ENCODE results near the gene RAB35.

Gene RAB35

DNA sequence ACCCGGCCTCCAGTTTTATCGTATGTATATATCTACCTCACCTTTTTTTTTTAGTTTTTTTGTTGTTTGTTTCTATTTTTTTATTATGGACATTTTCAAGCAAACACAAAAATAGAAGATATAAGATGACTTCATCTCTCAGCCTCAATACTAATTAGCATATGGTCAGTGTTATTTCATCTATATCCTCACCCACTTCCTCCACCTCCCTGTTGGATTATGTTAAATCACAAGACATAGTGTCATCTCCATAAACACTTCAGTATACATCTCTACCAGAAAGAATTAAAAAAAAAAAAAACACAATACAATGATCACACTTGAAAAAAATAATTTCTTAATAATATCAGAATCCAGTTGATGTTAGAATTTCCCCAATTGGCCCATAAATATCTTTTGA lies 34.9 kb downstream of the RAB35 start:
- no peak for DNase-seq

DNA sequence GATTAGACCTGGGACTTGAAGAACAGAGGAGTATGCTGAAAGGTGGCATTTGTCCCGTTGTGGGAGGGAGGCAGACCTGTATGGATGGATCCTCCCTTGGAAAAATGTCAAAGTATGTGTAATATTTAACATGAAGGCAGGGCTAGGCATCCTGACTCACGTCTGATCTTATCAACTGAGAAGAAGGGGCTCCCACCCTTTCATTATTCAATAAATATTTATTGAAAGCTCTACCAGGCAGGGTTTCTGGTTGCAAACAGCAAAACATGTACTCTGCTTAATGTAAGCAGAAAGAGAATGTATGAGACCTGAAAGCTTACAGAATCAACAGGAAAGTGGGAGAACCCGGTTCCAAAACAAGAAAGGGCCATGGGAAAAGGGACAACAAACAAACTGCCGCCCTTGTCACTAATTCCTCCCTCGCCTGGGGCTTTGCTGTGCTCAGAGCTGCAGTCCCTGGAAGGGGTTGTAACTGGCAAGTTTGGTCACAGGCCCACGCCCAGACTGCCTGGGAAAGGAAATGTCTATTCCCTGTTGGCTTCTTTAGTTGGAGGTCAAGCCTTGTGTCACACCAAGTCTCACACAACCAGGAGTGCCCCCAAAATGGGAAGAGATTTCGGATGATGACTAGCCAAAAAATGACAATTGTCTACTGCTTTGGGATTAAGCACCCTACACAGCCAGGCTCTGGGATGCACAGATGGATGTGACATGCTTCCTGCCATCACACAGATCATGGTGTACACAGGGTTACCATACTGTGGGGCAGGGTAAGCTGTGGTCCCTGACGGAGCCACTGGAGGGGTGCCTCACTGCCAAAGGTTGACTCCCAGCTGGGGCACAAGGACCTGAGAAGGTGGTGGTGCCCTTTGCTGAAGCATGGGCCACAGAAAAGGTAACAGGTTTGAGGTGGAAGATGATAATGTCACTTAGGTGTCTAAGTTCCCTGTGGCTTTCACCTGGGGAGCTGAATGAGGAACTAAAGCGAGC lies 36.8 kb downstream of the RAB35 start:
- no peak for DNase-seq

DNA sequence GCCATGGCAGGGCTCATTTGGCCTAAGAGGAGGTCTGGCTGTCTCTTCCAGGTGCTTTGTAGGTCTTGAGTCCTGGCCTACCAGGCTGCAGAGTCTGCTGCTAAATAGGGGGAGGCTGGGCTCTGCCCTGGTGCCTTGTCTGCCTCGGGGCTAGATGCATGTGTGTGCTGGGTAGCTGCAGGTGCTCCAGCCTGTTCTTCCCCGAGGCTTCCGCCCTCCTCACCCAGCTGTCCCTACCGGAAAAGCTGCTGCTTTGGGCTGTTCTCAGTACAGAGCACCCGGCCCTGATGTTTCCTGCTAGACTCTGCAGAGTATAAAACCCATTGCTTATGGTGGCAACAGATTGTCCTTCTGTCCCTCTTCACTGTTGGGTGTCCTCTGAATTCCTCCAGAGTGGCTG lies 37.7 kb downstream of the RAB35 start:
- DNase-seq, result no peak

DNA sequence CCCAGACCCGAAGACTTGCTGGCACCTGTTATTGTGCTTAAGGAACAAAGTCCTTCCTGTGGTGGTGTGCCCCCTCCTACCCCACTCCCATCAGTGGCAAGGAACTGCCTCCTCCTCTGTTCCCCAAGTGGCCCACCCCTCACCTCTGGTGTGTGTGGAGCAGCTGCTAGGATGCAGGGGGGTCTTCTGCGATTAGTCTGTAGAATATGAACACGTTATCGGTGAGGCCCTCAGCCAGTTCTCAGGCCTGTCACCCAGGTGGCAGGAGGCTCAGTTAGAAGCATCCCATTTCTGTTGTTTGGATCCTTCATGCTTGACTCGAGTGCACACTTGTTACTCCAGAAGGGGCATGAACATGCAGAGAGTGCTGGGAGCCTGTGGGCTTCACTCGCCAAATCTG lies 39.3 kb downstream of the RAB35 start:
- DNase-seq, result no peak

DNA sequence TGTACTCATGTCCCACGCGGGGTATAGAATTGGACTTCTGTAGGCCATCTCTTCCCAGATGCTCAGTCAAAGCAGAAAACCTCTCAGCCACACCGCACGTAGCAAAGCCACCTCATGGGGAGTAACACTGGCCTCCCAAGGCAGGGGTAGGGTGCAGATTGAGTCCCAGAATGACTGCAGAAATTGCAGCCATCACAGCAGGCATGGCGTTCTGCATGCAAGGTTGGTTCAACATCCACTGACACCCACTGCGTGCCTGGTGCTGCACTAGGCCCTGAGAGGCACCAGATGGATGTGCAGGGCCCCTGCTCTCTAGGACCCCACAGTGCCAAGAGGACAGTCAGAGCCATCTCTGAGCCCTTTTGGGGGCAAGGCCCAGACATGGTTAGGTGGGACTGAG lies 39.9 kb downstream of the RAB35 start:
- no peak for DNase-seq

DNA sequence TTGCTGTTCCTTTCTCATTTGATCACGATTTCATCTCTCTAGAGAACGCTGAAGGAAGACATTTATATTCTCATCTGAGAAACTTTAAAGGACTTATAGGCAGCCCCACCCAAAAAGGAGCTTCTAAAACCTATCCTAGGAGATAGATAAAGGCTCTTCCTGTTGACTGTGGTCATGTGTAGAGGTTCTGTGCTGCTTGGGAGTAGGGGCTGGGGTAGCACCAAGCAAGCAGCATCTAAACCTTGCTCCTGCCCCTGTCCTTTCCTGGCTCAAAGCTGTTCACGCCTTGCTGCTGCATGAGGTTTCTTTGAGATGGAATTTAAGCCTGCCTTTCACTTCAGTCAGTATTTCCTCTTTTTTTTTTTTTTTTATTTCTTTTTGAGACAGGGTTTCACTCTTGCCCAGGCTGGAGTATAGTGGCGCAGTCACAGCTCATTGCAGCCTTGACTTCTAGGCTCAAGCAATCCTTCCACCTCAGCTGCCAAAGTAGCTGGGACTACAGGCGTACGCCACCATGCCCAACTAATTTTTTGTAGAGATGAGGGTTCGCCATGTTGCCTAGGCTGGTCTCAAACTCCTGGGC lies 41.4 kb downstream of the RAB35 start:
- DNase-seq, result no peak

DNA sequence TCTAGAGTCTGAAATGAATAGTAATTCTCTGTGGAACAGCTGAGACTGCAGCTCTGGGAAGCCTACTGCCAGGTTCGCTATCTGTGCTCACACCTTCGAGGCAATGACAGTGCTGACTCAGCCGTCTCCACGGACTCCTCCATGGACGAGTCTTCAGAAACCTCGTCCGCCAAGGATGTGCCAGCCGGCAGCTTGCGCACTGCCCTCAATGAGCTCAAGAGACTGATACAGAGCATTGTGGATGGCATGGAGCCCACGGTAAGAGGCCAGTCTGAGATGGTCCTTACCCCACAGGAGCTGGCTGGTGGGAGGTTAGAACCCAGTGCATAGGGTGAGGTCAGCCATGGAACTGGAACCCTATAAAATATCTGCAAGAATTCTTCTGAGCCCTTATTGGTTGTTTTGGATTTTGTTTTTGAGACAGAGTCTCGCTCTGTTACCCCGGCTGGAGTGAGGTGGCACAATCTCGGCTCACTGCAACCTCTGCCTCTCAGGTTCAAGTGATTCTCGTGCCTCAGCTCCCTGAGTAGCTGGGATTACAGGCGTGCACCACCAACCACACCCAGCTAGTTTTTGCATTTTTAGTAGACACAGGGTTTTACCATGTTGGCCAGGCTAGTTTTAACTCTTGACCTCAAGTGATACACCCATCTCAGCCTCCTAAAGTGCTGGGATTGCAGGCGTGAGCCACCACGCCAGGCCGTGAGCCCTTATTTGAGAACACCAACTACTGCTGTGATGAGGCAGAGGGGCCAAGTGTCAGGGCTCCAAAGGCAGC lies 43.9 kb downstream of the RAB35 start:
- no peak for DNase-seq

DNA sequence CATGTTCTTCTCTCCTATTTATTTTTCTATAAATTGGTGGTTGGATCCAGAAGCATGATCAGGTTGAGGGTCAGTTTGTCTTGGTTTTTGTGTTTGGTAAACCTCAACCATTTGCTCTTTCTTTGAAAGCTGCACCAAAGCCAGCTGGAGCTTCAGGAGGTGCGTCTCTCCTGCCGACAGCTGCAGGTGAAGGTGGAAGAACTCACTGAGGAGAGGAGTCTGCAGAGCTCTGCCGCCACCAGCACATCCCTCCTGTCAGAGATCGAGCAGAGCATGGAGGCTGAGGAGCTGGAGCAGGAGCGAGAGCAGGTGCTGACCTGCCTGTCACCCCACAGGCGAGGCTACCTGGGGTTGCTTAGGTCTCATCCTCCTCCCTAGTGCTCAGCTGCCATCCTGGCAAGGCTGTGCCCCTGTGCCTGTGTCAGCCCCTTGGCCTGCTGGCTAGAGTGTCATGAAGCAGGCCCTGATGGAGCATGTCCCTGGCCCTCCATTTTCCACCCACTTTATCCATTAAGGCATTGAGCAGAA lies 45.0 kb downstream of the RAB35 start:
- DNase-seq, result no peak

DNA sequence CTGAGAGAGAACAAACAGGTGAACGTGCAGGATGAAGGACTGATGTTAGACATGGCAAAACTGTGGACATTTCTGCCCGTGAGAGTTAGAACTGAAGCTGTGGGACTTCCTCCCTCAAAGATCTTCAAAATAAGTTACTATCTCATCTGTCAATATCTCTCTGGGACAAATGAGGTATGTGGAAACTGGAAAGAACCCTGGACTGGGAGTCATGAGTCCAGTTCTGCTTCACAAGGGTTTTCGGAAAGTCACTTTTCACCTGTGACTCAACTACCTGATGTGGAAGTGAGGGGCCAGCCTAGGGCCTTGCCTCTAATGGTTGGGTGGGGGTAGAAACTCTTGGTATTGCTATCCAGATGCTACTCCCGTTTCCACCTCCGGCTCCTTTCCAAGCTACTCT lies 47.3 kb downstream of the RAB35 start:
- no peak for DNase-seq

DNA sequence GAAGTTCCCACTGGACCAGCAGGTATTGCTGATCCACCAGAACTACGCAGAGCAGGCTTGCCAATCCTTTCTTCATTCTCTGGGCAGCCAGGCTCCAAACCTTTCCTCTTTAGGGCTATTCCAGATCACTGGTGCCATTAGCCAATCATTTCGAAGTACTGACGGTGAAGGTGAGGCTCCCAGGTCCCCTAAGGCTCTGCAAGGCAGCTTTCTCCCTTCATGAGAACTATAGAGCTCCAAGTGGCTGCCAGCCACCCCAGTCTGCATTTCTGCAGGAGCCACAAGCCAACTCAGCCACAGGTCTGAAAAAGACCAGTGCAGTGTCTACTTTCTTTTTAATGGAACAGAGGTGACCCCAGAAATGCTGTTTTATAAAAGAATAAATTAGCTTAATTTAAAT lies 48.7 kb downstream of the RAB35 start:
- DNase-seq, result no peak

DNA sequence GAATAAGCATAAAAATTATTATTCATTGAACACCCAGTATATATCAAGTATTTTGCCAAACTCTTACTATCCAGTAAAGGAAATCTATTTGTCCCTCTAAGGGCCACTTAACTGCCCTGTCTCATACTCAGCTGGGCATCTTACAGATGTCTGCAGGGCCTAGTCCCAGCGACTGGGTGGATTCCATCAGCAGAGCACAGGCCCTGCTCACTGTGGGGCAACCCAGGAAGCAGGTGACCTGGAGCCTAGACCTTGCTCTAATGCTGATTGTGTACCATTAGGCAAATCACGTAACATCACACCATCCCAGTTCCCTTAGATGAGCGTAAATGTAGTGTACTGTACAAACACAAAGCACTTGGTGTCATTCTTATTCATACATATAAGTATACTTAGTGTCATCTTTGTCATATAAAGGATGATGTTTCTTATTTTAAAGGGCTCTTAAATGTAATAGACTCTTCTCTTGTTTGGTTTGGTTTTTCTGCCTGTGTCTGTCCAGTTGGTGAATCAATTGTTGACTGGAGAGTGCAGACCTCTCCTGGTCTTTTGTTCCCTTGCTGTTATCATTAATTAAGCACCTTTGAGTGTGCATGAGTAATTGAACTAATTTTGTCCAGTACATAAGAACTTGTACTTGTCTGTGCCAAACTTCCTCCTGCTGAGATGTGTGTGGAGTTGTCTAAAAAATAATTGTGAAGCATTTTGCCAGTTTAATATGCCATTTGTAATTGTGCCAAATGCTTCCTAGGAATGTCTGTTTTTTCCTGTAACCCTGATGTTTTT lies 49.3 kb downstream of the RAB35 start:
- no peak for DNase-seq

DNA sequence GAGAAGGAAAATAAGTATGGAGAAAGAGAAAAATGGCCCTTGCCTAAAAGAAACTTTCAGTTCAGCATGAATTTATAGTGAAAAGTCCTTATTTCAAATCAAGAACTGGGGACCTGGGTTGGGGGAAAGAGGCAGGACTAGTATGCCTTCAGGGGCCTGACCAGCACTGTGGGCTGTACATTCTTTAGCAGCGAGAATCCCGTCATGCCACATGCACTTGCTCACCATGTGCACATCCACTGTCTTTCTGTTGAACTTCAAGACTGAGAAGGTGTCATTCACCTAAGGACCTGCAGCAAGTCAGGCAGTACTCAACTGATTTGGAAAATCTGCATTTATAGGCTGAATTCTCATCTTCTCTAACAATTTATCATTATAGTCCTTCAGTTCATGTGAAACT lies 50.2 kb downstream of the RAB35 start:
- no peak for DNase-seq

DNA sequence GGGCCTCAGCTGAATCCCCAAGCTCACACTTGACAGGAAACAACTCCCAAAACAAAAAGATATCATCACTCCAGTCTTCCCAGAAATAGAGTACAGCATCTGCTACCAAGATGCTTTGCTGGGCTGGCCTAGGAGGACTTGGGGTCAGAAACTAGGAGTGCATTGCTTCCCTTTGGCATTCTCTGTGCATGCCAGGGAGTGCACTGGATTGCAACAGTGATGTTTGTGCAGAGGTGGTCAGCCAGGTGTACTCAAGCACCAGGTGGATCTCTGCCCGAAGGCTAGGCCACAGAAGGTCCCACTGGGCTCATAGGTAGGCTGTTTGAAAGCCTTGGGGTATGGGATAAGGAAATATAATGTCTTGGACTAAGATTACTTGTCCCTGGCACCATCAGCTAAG lies 51.1 kb downstream of the RAB35 start:
- no peak for DNase-seq

DNA sequence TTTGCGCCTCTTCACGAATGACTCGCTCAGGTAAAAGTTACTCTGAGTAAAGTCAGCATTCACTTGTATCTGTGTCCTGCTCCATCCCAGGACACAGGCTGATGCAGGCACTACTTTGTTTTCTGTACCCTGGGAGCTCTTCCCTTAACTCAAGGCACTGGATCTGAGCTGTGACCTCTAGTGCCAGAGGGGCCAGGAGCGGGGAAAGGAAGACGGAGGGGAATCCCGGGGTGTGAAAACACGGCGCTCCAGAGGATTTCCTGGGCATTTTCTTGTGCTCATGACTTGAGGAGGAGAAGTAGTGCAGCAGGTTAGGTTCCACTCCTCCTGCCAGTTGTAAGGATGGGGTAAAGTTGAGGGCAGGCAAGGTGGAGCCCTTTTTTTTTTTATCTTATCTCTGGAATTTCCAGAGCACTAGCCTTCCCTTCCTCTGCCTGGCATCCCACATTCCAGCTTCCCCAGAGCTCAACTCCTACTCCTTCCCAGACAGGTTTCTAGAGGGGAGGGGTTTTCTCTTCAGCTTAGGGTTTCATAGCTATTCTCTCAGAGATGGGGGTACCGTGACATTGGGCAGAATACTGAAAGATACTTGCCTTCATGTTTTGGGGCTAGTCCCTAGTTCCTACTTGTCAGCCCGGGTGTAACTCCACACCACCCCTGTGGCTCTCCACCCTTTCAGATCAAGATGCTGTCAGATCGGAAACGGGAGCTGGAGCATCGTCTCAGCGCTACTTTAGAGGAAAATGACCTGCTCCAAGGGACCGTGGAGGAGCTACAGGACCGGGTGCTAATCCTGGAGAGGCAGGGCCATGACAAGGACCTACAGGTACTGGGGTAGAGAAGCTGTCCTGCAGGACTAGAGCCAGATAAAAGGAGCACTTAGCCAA lies 52.3 kb downstream of the RAB35 start:
- DNase-seq, result no peak

DNA sequence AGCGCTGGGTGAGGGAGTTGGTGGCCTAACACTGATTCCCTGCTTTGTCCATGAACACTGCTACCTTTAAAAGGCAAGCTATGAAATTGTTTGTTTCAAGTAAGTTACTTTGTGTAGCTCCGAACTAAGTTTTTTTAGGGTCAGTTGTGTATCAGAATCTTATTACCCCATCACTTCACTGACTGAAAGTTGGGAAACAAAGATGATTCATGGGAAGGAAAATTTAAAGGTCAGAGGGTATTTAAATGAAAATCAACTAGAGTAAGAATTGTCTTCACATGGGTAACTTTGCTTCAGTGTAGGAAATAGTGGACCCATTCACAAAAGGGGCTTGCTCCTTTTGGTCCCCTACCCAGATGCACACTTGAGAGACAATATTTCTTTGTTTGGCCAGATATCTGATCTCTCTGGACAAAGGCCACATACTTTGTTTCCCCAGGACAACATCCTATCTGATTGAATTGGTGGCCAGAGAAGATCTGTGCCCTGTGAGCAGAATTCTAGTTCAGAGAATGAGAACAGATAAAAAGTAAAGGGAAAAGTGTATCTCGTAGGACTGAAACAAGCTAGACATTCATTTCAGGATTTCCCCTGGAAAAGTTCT lies 53.5 kb downstream of the RAB35 start:
- DNase-seq, result no peak

DNA sequence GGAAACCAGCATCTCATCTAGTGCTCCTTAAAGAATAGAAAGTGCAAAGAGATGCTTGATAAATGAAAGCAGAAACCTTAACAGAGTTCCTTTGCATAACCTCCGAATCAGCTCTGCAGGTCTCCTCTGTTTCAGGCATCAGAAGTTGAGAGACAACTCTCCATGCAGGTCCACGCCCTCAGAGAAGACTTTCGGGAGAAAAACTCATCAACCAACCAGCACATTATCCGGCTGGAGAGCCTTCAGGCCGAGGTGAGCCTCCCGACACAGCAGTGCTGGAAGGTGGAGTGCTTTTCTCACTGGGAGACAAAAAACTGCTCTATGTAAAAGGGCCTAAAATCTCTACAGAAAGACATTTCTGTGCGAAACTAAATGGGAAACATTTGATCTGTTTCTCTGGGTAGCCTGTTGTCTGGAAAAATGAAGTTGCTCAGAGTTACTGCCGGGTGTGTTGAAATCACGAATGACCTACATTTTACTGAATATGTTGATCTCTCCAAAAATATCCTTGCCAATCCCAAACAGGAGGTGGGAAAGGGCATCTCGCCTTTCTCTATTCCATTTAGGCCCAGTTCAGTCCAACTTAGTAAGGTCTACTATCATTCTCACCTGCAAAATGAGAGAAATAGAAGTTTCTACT lies 54.9 kb downstream of the RAB35 start:
- no peak for DNase-seq

DNA sequence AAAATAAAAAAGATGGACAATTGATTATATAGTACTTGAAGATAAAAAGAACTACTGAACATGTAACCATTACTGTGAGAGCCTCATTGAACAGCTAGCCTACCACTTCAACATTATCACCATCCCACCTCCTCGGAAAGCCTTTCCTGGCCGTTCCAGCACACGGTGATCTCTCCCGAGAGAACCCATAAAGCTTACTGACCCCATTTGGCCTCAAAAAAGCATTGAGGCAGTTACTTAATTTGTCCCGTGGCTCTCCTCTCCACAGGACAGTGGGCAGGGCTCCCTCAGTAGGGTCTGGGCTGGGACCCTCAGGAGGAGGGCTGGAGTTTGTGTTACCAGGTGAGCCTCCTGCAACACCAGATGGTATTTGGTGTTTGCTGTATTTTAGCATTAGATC lies 55.8 kb downstream of the RAB35 start:
- no peak for DNase-seq

DNA sequence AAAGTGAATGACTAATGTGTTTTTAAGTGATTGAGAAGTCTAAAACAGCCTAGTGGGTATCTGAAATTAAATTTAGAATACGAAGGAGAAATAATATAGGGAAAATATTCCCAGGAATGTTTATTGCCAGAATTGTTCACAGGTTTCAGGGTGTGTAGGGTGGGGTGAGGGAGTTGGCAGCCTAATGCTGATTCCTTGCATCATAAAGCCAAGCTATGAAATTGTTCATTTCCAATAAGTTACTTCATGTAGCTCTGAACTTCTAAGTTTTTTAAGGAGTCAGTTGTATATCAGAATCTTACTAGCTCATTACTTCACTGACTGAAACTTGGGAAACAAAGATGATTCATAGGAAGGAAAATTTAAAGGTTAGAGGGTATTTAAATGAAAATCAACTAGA lies 56.4 kb downstream of the RAB35 start:
- no peak for DNase-seq

DNA sequence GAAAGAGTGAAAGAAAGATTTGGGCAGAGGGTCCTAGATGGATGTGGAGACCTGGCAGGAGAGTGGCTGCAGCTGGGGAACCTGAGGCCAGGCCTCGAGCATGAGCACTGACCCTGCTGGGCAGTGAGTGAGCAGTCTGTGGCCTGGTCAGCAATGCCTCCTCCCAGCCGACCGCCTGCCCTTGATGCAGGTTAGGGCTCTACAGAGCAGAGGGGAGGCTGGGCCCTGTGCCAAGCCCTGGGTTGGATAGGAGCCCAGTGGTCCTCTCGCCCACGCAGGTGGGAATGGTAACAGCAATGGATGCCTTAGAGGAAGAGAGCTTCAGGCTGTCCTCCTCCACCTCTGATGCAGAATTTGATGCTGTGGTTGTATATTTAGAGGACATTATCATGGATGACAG lies 59.8 kb downstream of the RAB35 start:
- DNase-seq, result no peak

DNA sequence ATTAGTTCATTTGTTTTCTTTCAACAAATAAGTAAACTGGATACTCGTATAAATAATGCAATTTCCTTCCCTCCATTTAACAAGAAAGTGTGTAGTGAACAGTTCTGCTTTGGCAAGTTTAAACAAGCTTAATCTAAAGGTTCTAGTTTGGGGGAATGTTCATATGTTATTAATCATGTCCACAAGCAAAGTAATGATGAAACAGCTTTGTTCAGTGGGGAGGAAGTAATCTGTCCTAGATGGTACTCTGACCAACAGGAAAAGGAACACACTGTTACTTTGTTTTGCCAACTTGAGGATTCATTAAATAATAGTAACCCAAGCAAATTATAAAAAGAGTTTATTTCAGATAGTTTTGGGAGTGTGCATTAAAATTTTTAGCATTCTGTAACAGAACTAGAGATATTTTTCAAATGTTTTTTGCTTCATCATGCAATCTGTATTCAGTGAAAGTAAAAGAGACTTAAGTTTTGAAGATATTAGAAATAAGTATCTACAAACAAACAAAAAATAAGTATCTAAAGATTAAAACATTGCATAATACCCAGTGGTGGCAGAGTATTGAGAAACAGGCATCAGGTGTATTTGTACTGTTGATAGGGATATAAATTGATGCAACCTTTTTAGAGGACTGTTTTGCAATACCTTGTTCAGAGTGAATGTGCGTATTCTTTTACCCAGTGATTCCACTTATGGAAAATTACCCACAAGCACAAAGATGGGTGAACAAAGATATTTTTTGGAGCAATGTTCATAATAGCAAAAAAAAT lies 61.1 kb downstream of the RAB35 start:
- DNase-seq, result no peak

All from activated CD4-positive, alpha-beta T cell treated with anti-CD3 and anti-CD28 coated beads, Interleukin-2, amount 50 U/mL, for 16 hours (primary cell).